Tibial artery (tissue), 4 donors: Measurements from ENCODE around the gene DMAC2.

Experiments
- DNase-seq, 2 donors: peaks; one replicate each; pipeline ENCODE4 v3.0.0-alpha.2; 2019
- H3K27ac ChIP-seq, 2 donors: fragments of 200-600 bp; sonication (generic) in 1 of 2; 1 replicate in 1 of 2; 2 replicates in 1 of 2; pipeline ENCODE4 v1.5.1; 2018 to 2019; ENCODE audit warnings: mild to moderate bottlenecking in 1 of 2
- H3K27me3 ChIP-seq, 2 donors: fragments of 200-600 bp; sonication (generic) in 1 of 2; one replicate each; pipeline versions ENCODE4 v1.5.1 to v1.6.0; 2016 to 2019
- H3K36me3 ChIP-seq, 3 donors: fragments of 200-600 bp; sonication (generic) in 2 of 3; one replicate each; pipeline ENCODE4 v1.5.1; 2016 to 2019; ENCODE audit warnings: mild to moderate bottlenecking in 2 of 3
- H3K4me1 ChIP-seq, 4 donors: fragments of 200-600 bp; sonication (generic) in 2 of 4; 1 replicate in 3 of 4; 2 replicates in 1 of 4; pipeline ENCODE4 v1.5.1; 2016 to 2019
- H3K4me3 ChIP-seq, 2 donors: fragments of 200-600 bp; sonication (generic) in 1 of 2; 1 replicate in 1 of 2; 2 replicates in 1 of 2; pipeline ENCODE4 v1.5.1; 2018 to 2019; ENCODE audit warnings: mild to moderate bottlenecking in 2 of 2
- H3K9me3 ChIP-seq, 3 donors: fragments of 200-600 bp; sonication (generic) in 1 of 3; one replicate each; pipeline ENCODE4 v1.5.1; 2016 to 2019
- CTCF ChIP-seq, 2 experiments: fragments of 200-600 bp in 1 of 2; fragments of 450-650 bp in 1 of 2; IDR thresholded peaks; one replicate each; pipeline ENCODE4 v1.5.1; 2017 to 2019; ENCODE audit warnings: antibody characterized with exemption in 2 of 2, mild to moderate bottlenecking in 1 of 2, moderate library complexity in 1 of 2
- intact Hi-C: fragments of 100-400 bp; cut with DNase I; formaldehyde crosslinking; loops from one replicate; pipeline ENCODE4 v1.15.0; 2023; ENCODE audit warnings: low total_unique reads

The DMAC2 gene

DNA sequence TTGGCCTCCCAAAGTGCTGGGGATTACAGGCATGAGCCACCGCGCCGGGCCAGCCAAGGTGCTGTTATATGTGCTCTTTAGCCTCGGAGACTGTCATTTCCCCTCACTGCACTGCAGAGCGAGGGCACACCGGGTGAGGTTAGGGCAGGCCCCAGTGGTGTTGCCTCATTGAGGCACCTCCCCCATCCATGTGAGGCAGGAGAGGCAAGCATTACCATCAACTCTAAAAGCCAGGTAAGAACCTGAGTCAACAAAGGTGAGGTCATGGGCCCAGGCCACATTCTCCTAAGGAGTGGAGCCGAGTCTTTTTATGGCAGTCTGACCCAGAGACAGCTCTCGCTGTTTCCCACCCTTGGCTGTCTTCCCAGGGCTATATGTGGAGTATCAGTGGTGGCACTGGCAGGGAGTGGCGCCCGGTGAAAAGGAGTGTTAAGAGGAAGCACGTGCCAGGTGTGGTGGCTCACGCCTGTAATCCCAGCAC is 23.5 kb downstream of the DMAC2 start:
- Histone ChIP-seq H3K36me3 (peaks cover 75 to 98% (median 87%) of the 10 kb centered on the region in 3 donors), H3K4me3 (no peak overlapping the region), H3K27ac (no peak overlapping the region), H3K4me1 (peaks cover 0 to 3% (median 0%) of the 10 kb centered on the region in 4 donors), H3K27me3 (no peaks in the 10 kb centered on the region), H3K9me3 (no peaks in the 10 kb centered on the region)
- intact Hi-C loops, result no loop called here
- no peak for TF ChIP-seq CTCF (IDR thresholded peaks at IDR 0.05)
- DNase-seq, result no peak

DNA sequence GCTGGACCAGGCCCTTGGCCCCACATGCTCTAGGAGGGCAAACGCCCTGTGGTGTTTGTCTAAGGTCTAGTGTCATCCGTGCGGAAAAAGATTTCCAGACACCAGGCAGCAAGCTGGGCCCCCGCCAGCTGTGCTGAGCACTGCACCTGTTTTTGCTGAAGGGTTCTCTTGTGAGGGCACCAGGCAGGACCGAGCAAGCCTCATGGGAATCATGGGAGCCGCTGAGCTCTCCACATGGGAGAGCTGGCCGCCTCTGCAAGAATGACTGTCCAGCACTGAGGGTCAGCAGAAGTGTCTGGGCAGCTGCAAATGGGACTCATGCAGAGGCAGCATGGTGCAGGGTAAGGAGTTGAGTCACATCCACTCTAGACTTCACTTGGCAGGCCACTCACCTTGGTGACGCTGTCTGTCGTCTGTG is 24.5 kb downstream of the DMAC2 start:
- H3K27me3 ChIP-seq, result no peaks in the 10 kb centered on the region
- intact Hi-C loops, result no loop called here
- H3K36me3 ChIP-seq, result peaks cover 72 to 98% (median 86%) of the 10 kb centered on the region in 3 donors
- no peak overlapping the region for H3K4me3 ChIP-seq
- H3K9me3 ChIP-seq, result no peaks in the 10 kb centered on the region
- peaks cover 0 to 11% (median 0%) of the 10 kb centered on the region in 4 donors for H3K4me1 ChIP-seq
- no peak overlapping the region for H3K27ac ChIP-seq
- TF ChIP-seq CTCF (IDR thresholded peaks at IDR 0.05), result no peak
- DNase-seq, result no peak

DNA sequence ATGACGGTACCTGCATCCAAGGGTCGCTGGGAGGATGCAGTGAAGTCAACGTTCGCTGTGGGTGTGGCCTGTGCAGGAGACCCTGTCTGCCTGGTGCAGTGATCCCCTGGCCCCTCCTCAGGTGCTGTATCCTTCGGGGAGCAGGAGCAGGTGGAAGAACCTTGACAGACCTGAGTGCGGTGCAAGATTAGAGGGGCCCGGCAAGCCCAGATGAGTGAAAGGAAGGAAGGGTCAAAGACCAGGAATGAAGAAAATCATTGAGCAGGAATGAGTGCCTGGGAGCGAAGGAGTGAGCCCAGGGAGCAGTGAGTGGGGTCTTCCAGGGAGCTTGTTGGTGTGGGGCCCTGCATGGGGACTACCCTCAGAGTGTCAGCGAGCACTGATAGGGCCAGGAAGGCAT is 25.3 kb downstream of the DMAC2 start:
- no peak for DNase-seq
- H3K27ac ChIP-seq, result no peak overlapping the region
- no peaks in the 10 kb centered on the region for H3K9me3 ChIP-seq
- H3K27me3 ChIP-seq, result no peaks in the 10 kb centered on the region
- intact Hi-C loops, result no loop called here
- H3K36me3 ChIP-seq, result peaks cover 66 to 91% (median 79%) of the 10 kb centered on the region in 3 donors
- H3K4me1 ChIP-seq, result peaks cover 0 to 18% (median under 1%) of the 10 kb centered on the region in 4 donors
- no peak overlapping the region for H3K4me3 ChIP-seq
- no peak for TF ChIP-seq CTCF (IDR thresholded peaks at IDR 0.05)

DNA sequence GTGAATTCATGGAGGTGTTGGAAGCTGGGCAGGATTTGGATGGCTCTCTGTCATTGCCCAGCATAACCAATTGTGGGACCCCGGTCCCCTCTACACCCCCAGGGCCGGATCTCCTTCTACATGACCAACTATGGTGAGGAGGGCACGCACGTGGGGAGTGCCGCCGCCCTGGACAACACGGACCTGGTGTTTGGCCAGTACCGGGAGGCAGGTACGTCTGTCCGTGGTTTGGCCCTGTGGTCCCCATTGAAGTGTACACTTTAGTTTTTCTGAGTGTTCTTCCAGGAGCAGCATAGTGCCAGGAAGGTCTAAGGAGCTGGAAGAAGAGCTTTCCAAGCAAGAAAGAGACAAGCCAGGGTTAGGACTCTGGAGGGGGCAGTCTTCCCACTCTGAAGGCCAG is 25.8 kb downstream of the DMAC2 start:
- H3K4me1 ChIP-seq, result peaks cover 0 to 23% (median 6%) of the 10 kb centered on the region in 4 donors
- H3K27ac ChIP-seq, result no peak overlapping the region
- TF ChIP-seq CTCF (IDR thresholded peaks at IDR 0.05), result no peak
- H3K27me3 ChIP-seq, result no peaks in the 10 kb centered on the region
- intact Hi-C loops, result no loop called here
- no peak overlapping the region for H3K4me3 ChIP-seq
- no peaks in the 10 kb centered on the region for H3K9me3 ChIP-seq
- peaks cover 60 to 86% (median 74%) of the 10 kb centered on the region in 3 donors for H3K36me3 ChIP-seq
- DNase-seq, result no peak

GRCh38 chr19:41412953-41413352 is 26.8 kb downstream of the DMAC2 start:
- no peak for DNase-seq
- intact Hi-C loops, result no loop called here
- Histone ChIP-seq H3K9me3 (no peaks in the 10 kb centered on the region), H3K4me1 (peaks cover 0 to 25% (median 7%) of the 10 kb centered on the region in 4 donors), H3K4me3 (no peak overlapping the region), H3K36me3 (peaks cover 53 to 76% (median 64%) of the 10 kb centered on the region in 3 donors), H3K27ac (no peak overlapping the region), H3K27me3 (no peaks in the 10 kb centered on the region)
- no peak for TF ChIP-seq CTCF (IDR thresholded peaks at IDR 0.05)

- Histone ChIP-seq H3K4me1 (peaks cover 0 to 25% (median 8%) of the 10 kb centered on the region in 4 donors), H3K36me3 (peaks cover 48 to 72% (median 55%) of the 10 kb centered on the region in 3 donors), H3K27ac (no peak overlapping the region), H3K9me3 (no peaks in the 10 kb centered on the region), H3K4me3 (no peak overlapping the region), H3K27me3 (no peaks in the 10 kb centered on the region)
- DNase-seq, result no peak
- intact Hi-C loops, result no loop called here
- no peak for TF ChIP-seq CTCF (IDR thresholded peaks at IDR 0.05)
Measured at GRCh38 chr19:41411968-41412265, 27.8 kb downstream of the DMAC2 start.
